ENCODE data around the gene MYORG. TPM values are rescaled to one million over a fixed set of nuclear protein-coding genes. Genes with fewer than 3 reads are reported as not detected.

The MYORG gene
- total RNA-seq (2014; rRNA removed; shearing (Covaris generic)), result 1.0 and 1.2 TPM in 2 replicates

DNA sequence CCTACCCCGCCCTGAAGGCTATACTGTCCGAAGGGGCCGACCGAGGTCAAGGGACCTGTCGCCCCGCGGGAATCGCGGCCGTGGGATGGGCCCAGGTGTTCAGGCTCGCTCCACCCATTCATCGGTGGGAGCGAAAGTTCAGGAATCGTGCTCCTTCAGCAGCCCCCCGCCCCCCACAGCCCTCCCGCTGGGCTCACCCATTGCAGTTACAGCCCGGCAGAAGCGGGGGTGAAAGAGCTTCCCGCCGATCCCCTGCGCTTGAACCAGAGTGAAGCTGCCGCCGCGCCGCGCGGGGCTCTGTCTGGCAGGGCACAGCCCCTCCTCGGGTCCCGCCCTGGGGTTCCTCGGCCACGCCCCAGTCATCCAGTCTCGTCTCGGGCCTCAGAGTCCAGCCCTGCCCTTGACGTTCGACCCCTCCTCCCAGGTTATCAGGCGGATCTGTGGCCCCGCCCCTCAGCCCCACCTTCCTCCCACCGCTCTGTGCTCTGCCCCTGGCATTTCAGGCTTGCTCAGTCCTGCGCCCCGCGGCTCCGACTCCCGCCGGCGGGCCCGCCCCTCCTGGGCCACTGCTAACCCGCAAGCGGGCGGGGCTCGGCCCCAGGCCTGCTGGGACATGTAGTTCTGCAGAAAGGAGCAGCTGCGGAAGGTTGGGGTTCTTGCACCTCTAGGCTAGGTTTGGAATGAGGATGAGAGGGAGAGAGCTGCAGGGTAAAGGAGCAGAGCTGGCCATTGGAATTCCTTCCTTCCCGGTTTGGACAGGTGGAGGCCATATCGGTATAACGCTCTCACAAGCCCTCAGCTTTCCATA lies at the start of gene MYORG:
Gene MYORG (minus strand): TSS at position 303 of the 808 bp plus-strand sequence. CDS start 3,955 bp downstream, outside the sequence.

DNA sequence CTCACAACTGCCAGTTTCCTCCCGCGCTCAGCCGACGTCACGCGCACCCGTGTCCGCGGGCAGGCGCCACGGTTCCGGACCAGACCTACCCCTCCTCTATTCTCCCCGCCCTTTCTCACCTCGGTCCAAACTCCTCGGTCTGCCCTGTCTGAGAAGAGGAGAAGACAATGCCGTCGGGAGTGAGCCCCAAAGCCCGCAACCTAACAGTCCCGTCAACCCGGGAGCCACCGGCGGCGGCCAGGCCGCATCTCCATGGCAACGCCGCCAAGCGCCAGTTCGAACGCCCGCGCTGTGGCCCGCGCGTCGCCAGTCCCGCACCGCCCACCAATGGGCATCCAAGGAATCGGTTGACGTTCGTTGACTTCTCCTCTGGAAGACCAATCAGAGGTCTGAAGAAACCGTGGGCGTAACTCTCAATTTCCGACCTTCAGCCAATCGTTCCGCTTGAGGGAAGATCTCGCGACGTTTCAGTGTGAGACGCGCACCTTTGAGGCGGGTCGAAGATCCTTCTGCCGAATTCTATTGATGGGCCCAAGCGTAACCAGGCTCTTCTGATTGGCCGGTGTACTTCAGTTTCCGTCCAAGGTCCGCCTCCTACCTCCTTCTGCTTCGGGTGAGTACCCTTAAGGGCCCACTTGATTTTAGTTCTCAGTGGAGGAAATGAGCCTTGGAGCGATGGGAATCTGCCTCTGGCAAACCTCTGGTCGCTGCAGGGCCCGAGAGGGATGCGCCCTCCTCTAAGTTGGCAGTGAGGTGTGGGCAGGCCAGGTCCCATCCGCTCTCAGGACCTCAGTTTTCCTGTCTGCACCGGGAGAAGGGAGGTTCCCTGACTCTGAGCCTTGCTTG lies 47.5 kb downstream of the MYORG start, which contains the start of the genes KIF24 and NUDT2:
Gene KIF24 (minus strand): TSS at position 282 of the 846 bp plus-strand sequence. CDS start 17,922 bp downstream, outside the sequence.
Gene NUDT2 (plus strand): TSS at position 583 of the 846 bp plus-strand sequence. CDS start 9,471 bp downstream, outside the sequence.

Small RNAs within 50 kb of the gene (small RNA-seq; reads per million reads assigned to genes)
- gene RF00019, result not detected

Other genes with a start within 250 kb of the MYORG start
- gene UBAP1, start 197.9 kb downstream of the MYORG start, total RNA-seq (2014; rRNA removed; shearing (Covaris generic)), result 17.9 and 19.4 TPM in 2 replicates
- 4.5 and 4.6 TPM in 2 replicates for gene KIF24, start 47.6 kb downstream of the MYORG start, total RNA-seq (2014; rRNA removed; shearing (Covaris generic))
- 23.8 and 37.5 TPM in 2 replicates for gene NUDT2, start 47.3 kb downstream of the MYORG start, total RNA-seq (2014; rRNA removed; shearing (Covaris generic))
- gene FAM219A, start 81.7 kb upstream of the MYORG start, total RNA-seq (2014; rRNA removed; shearing (Covaris generic)), result 9.7 and 9.8 TPM in 2 replicates
- gene DNAI1, start 81.9 kb upstream of the MYORG start, total RNA-seq (2014; rRNA removed; shearing (Covaris generic)), result 0.11 TPM in 1 of 2 replicates, not detected in the other
- gene ENHO, start 146.1 kb upstream of the MYORG start, total RNA-seq (2014; rRNA removed; shearing (Covaris generic)), result not detected in 2 replicates
- not detected in 2 replicates for gene CNTFR, start 212.8 kb upstream of the MYORG start, total RNA-seq (2014; rRNA removed; shearing (Covaris generic))
- 33.3 TPM in 2 replicates for gene RPP25L, start 235.2 kb upstream of the MYORG start, total RNA-seq (2014; rRNA removed; shearing (Covaris generic))
- gene DCTN3, start 243.6 kb upstream of the MYORG start, total RNA-seq (2014; rRNA removed; shearing (Covaris generic)), result 112 and 120 TPM in 2 replicates

Data from A375 (cell line).